ENCODE results near the gene SLC30A4.
A peak's percentile ranks its signal among the peaks of the same experiment; 100 is the strongest.

The SLC30A4 gene

GRCh38 chr15:45435124-45435903 lies 87.2 kb downstream of the SLC30A4 start:
- no peak for TF ChIP-seq CTCF (IDR thresholded peaks at IDR 0.05; ENCODE audit: low read depth, low read length)
- no peak overlapping the region for H3K4me3 ChIP-seq (replicated peaks in 1 of 2; ENCODE audit: low read depth in 2 of 2, low read length in 2 of 2)
- DNase-seq (ENCODE audit: low read depth in 2 of 2), result no peak

GRCh38 chr15:45434078-45434567 lies 88.4 kb downstream of the SLC30A4 start:
- no peak overlapping the region for H3K4me3 ChIP-seq (replicated peaks in 1 of 2; ENCODE audit: low read depth in 2 of 2, low read length in 2 of 2)
- no peak for DNase-seq (ENCODE audit: low read depth in 2 of 2)
- TF ChIP-seq CTCF (IDR thresholded peaks at IDR 0.05; ENCODE audit: low read depth, low read length), result no peak

GRCh38 chr15:45431511-45431910 lies 91.0 kb downstream of the SLC30A4 start:
- H3K4me3 ChIP-seq (replicated peaks in 1 of 2; ENCODE audit: low read depth in 2 of 2, low read length in 2 of 2), result no peak overlapping the region
- TF ChIP-seq CTCF (IDR thresholded peaks at IDR 0.05; ENCODE audit: low read depth, low read length), result no peak
- no peak for DNase-seq (ENCODE audit: low read depth in 2 of 2)

- H3K4me3 ChIP-seq (replicated peaks in 1 of 2; ENCODE audit: low read depth in 2 of 2, low read length in 2 of 2), result peak overlapping the region; percentile 38 to 49
- peak; percentile 62 to 66 for DNase-seq (ENCODE audit: low read depth in 2 of 2)
- peak; percentile 94 for TF ChIP-seq CTCF (IDR thresholded peaks at IDR 0.05; ENCODE audit: low read depth, low read length)
Measured at GRCh38 chr15:45429941-45430792, 92.4 kb downstream of the SLC30A4 start.

Data from cardiac fibroblast (primary cell).